Body of pancreas (tissue), 4 donors: Measurements from ENCODE around the gene ITGA1.

Experiments used
- CTCF ChIP-seq, 7 experiments: fragments of 450-650 bp in 4 of 7; fragments of 200-600 bp in 3 of 7; sonication (generic) in 3 of 7; IDR thresholded peaks; one replicate each; pipeline ENCODE4 v1.5.1; 2016 to 2019; ENCODE audit warnings: antibody characterized with exemption in 7 of 7
- POLR2A ChIP-seq, 3 donors: fragments of 450-650 bp; IDR thresholded peaks; one replicate each; pipeline ENCODE4 v1.6.1; 2016; ENCODE audit warnings: antibody characterized with exemption in 3 of 3, mild to moderate bottlenecking in 2 of 3

DNA sequence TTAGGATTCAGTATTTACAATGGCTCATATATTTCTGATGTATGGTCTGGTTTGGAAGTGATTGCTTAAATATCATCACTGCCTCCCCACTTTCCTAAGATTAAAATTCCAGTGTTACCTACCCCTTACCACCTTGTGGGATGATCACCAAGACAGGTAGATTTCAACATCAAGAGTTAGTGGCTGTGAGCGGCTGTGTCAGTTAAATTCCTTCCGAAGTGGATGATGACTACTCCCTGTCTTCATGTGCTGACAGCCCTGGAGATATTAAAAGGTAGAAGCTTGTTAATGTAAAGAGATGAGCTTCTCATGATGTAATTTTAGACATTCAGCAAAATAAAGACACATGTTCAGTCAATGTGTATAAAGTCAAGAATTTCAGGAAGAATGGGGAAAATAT, 205.7 kb downstream of the ITGA1 start:
- TF ChIP-seq POLR2A (IDR thresholded peaks at IDR 0.05), result no peak
- no peak for TF ChIP-seq CTCF (IDR thresholded peaks at IDR 0.05)
